Fibroblast of lung (primary cell): ENCODE measurements around the gene FSTL4.
"Not testable (repeated sequence)": the region's sequence is repeated elsewhere in the genome, so short reads cannot be mapped to it uniquely, and the experiment has no call there.

Experiments used
- CTCF ChIP-seq, 2 donors: IDR thresholded peaks in 1 of 2; conservative IDR thresholded peaks in 1 of 2; 1 replicate in 1 of 2; 2 replicates in 1 of 2; pipeline ENCODE4 v1.5.1; 2011 to 2012; ENCODE audit warnings: low read length in 2 of 2, control low read depth in 1 of 2, inconsistent platforms in 1 of 2, low read depth in 1 of 2, mild to moderate bottlenecking in 1 of 2
- EZH2 ChIP-seq: IDR thresholded peaks from 2 replicates; pipeline ENCODE4 v1.5.1; 2012; ENCODE audit warnings: low read length, control low read depth, mild to moderate bottlenecking; ENCODE audit errors: missing control alignments

GRCh38 chr5:133170756-133171387 is 441.5 kb downstream of the FSTL4 start:
- not testable (repeated sequence) for TF ChIP-seq CTCF (conservative IDR thresholded peaks at IDR 0.05 in 1 of 2, IDR thresholded peaks at IDR 0.05 in 1 of 2; ENCODE audit: low read depth in 1 of 2, low read length in 2 of 2); EZH2
